Retinal pigment epithelial cell (primary cell): Measurements from ENCODE around the gene MAP7D2.

Experiments used
- DNase-seq: peaks from one replicate; pipeline ENCODE4 v3.0.0-alpha.2; 2010; ENCODE audit warnings: low read depth
- H3K4me3 ChIP-seq: 2 replicates; pipeline ENCODE4 v1.5.1; 2011; ENCODE audit warnings: mild to moderate bottlenecking, low read length, control low read depth, moderate library complexity
- CTCF ChIP-seq: conservative IDR thresholded peaks from 2 replicates; pipeline ENCODE4 v1.5.1; 2011; ENCODE audit warnings: low read depth, low read length, control low read depth, inconsistent platforms

The MAP7D2 gene

GRCh38 chrX:19981947-19982346, 134.8 kb downstream of the MAP7D2 start:
- H3K4me3 ChIP-seq = no peak overlapping the region
- no peak for TF ChIP-seq CTCF
- no peak for DNase-seq

DNA sequence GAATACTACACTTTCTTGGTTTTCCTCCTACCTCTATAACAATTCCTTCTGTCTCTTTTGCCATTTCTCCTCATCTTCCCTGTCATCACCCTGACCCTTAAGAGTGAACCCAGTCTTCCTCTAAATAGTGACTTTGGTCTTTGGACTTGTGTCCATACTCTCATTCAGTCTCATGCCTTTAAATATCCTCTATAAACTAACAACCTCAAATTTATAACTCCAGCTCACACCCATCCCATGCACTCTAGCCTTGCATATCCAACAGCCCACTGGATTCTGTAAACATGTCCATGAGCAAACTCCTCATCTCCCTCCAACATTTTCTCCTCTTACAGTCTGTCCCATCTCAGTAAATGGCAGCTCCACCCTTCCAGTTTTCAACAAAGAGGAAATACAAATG, 140.9 kb downstream of the MAP7D2 start:
- TF ChIP-seq CTCF = no peak
- DNase-seq = no peak
- H3K4me3 ChIP-seq = no peak overlapping the region

DNA sequence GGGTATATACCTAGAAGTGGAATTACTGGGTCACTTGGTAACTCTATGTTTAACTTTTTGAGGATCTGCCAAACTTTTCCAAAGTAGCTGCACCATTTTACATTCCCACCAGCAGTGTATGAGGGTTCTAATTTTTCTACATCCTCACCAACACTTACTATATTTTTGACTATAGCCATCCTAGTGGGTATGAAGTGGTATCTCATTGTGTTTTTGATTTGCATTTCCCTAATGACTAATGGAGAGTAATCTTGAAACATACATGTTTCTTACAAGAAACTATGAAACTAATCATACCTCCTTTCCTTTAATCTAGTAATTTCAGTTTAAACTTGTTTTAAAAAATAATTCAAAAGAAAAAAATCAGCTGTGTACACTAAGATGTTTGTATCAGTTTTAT, 143.7 kb downstream of the MAP7D2 start:
- DNase-seq = no peak
- no peak for TF ChIP-seq CTCF
- H3K4me3 ChIP-seq = no peak overlapping the region

- DNase-seq = no peak
- no peak for TF ChIP-seq CTCF
- H3K4me3 ChIP-seq = no peak overlapping the region
These were observed 148.4 kb downstream of the MAP7D2 start for GRCh38 chrX:19968276-19968675.

DNA sequence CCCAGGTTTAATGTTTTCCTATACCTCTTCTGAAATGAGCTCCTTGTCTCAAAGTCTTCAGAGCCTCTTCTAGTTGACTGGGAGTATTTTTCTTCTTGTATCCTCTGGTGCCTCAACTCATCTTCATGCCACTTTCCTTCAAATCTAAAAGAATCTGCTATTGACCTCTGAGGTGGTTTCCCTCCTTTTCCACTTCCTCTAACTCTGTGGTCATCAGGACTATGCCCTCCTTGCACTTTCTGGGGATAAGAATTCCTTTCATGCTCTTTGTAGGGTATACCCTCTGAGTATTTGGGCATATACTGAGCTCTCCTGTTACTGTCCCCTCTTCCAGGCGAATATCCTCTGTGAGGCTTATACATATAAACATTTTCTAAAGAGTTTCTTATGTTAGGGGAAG, 150.7 kb downstream of the MAP7D2 start:
- no peak overlapping the region for H3K4me3 ChIP-seq
- no peak for DNase-seq
- no peak for TF ChIP-seq CTCF

DNA sequence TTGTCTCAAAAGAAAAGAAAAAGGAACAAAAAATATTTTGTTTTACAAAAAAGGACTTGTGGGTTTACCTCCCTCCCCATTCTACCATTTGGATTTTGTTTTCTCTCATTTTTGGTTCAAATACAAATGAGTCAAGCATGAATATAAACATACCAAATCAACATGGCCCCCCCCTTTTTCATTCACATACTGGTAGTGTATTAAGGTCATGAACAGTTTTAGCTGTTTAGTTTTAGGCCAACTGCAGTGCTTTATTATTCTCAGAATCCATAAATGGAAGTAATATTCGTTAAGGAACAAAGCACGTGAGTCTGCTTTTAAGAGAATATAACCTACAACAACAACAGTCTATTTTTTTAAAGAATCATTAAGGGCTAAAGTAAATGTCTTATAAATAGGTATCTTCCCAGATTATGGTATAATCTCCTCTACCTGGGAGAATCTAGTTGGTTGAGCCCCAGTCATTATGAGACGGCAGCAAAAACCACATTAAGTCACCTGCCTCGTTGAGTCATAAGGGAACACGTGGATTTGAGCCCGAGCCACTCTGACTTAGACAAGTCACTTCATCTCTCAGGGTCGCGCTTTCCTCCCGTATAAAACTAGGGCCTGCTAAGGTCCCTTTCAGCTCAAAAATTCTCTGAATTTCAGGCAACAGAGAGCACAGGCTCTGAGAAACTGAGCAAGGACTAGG, 152.5 kb downstream of the MAP7D2 start:
- no peak for TF ChIP-seq CTCF
- DNase-seq = peak; percentile 18
- no peak overlapping the region for H3K4me3 ChIP-seq

DNA sequence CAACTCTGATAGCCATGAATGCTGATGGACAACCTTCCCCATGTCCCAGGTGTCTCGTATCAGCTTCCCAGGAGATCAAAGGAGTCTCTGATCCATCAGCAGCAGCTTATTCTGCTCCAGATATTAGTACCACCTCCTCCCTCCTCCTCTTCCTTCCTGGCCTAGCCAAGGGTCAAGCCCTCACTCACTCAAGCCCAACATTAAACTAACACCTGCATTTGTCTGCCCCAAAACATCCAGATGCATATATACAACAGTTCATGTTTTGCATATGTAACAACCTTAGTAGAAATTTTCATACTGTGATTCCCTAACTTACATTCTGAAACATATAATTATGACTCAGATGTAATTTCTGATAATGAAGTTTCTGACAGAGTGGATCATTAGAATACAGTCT, 155.8 kb downstream of the MAP7D2 start:
- no peak for TF ChIP-seq CTCF
- DNase-seq = no peak
- H3K4me3 ChIP-seq = no peak overlapping the region
